ENCODE data around the gene AMBP.

The AMBP gene

DNA sequence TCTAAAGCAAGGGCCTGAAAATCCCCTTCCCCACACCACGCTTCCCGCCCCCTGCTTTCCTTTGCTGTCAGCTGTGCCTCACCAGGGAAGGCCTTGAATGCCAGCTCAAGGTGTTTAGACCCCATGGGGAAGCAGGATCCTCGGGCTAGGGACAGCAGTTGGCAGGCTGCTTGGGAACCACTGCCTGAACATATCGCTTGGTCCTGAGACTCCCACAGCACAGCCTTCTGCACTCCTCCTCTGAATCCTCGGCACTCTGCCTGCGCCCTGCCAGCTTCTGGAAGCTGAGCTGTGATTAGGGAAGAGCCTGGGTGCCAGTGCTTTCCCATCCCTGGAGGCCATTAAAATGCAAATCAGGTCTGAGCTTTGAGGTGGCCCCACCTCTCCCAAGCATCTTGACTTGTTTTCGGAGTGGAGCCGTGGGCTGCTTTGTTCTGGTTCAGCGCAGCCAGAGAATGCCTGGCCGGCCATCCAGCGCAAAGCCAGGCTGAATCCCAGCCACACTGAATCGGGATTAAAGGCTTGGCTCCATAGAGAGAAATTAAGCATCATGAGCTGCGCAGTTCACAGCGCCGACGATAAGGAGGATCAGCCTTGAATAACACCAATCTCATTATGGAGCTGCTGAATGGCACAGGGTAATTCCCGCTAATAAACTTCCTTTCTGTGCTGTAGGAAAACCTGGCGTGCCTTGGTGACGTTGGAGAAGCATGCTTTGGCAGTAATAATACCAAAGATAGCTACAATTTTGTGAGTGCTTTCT lies 40.0 kb downstream of the AMBP start:
- Histone ChIP-seq H3K4me3 (ENCODE audit: insufficient read depth in 1 of 2, low read depth in 1 of 2, low read length in 2 of 2) (no peak overlapping the region), H2BK12ac (ENCODE audit: low read length in 2 of 2) (no peak overlapping the region), H3K23ac (ENCODE audit: low read length in 2 of 2) (no peak overlapping the region), H2BK15ac (ENCODE audit: low read depth, poor library complexity, severe bottlenecking) (no peak overlapping the region), H2AK5ac (ENCODE audit: low read length, severe bottlenecking) (no peak overlapping the region), H4K91ac (ENCODE audit: low read length) (no peak overlapping the region), H2BK5ac (ENCODE audit: low read depth, low read length, poor library complexity, severe bottlenecking) (no peak overlapping the region), H3K9ac (ENCODE audit: low read length) (no peak overlapping the region), H2BK120ac (ENCODE audit: low read depth, low read length) (no peak overlapping the region), H2AFZ (ENCODE audit: low read depth, low read length) (no peak overlapping the region), H3K36me3 (ENCODE audit: control insufficient read depth in 1 of 2, insufficient read depth in 2 of 2, low read depth in 1 of 2, low read length in 2 of 2) (peaks cover 56 to 81% of the 10 kb centered on the region in 2 experiments), H3K27me3 (ENCODE audit: control insufficient read depth in 1 of 2, insufficient read depth in 1 of 2, low read length in 2 of 2) (no peaks in the 10 kb centered on the region), H3K14ac (ENCODE audit: low read length in 2 of 2) (no peak overlapping the region), H3K4ac (ENCODE audit: low read depth in 1 of 2, low read length in 2 of 2) (no peak overlapping the region), H3K4me1 (ENCODE audit: control insufficient read depth, insufficient read depth, low read depth, low read length) (peaks cover 13% of the 10 kb centered on the region), H4K8ac (ENCODE audit: low read length) (no peak overlapping the region), H3K18ac (ENCODE audit: low read depth in 1 of 2, low read length in 2 of 2) (no peak overlapping the region), H3K4me2 (ENCODE audit: low read length, poor library complexity, severe bottlenecking) (no peak overlapping the region), H3K79me1 (replicated peaks; ENCODE audit: low read length, poor library complexity, severe bottlenecking) (peaks cover 4% of the 10 kb centered on the region), H3K9me3 (ENCODE audit: control insufficient read depth, low read length) (peaks cover 10% of the 10 kb centered on the region), H3K27ac (ENCODE audit: low read length, poor library complexity, severe bottlenecking) (peak overlapping the region; percentile 4)
- WGBS, result 86% methylated on average over 19 of the region's 19 CpGs
- no peak for DNase-seq

DNA sequence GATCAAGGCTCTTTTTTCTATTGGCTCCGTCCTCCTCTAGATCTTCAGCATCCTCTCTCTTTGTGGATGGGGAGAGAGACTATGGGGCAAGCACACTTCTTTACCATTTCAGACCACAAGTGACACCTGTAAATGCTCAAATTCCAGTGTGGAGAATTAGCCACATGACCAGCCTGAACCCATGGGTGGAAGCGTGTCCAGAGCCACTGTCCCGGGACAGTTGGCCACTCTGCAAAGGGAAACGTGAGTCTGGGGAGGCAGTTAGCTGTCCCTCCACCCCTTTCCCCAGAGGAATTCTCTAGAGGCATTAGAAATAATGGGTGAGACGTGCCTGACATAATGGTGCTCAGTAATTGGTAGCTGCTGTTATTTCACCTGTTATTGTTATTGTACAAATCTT lies 40.9 kb downstream of the AMBP start:
- H3K18ac ChIP-seq (ENCODE audit: low read depth in 1 of 2, low read length in 2 of 2), result no peak overlapping the region
- H4K8ac ChIP-seq (ENCODE audit: low read length), result no peak overlapping the region
- 100% methylated on average over 2 of the region's 5 CpGs for WGBS
- H3K4me1 ChIP-seq (ENCODE audit: control insufficient read depth, insufficient read depth, low read depth, low read length), result peaks cover 13% of the 10 kb centered on the region
- no peak overlapping the region for H3K4ac ChIP-seq (ENCODE audit: low read depth in 1 of 2, low read length in 2 of 2)
- H3K9ac ChIP-seq (ENCODE audit: low read length), result no peak overlapping the region
- no peak overlapping the region for H2BK15ac ChIP-seq (ENCODE audit: low read depth, poor library complexity, severe bottlenecking)
- H2AK5ac ChIP-seq (ENCODE audit: low read length, severe bottlenecking), result no peak overlapping the region
- no peak overlapping the region for H2AFZ ChIP-seq (ENCODE audit: low read depth, low read length)
- H3K14ac ChIP-seq (ENCODE audit: low read length in 2 of 2), result no peak overlapping the region
- H2BK5ac ChIP-seq (ENCODE audit: low read depth, low read length, poor library complexity, severe bottlenecking), result no peak overlapping the region
- no peak overlapping the region for H3K4me2 ChIP-seq (ENCODE audit: low read length, poor library complexity, severe bottlenecking)
- no peak overlapping the region for H3K23ac ChIP-seq (ENCODE audit: low read length in 2 of 2)
- no peak overlapping the region for H3K4me3 ChIP-seq (ENCODE audit: insufficient read depth in 1 of 2, low read depth in 1 of 2, low read length in 2 of 2)
- DNase-seq, result no peak
- H3K79me1 ChIP-seq (replicated peaks; ENCODE audit: low read length, poor library complexity, severe bottlenecking), result peaks cover 3% of the 10 kb centered on the region
- no peak overlapping the region for H3K27ac ChIP-seq (ENCODE audit: low read length, poor library complexity, severe bottlenecking)
- no peak overlapping the region for H2BK12ac ChIP-seq (ENCODE audit: low read length in 2 of 2)
- no peak overlapping the region for H4K91ac ChIP-seq (ENCODE audit: low read length)
- H3K36me3 ChIP-seq (ENCODE audit: control insufficient read depth in 1 of 2, insufficient read depth in 2 of 2, low read depth in 1 of 2, low read length in 2 of 2), result peaks cover 64 to 81% of the 10 kb centered on the region in 2 experiments
- H3K27me3 ChIP-seq (ENCODE audit: control insufficient read depth in 1 of 2, insufficient read depth in 1 of 2, low read length in 2 of 2), result no peaks in the 10 kb centered on the region
- H3K9me3 ChIP-seq (ENCODE audit: control insufficient read depth, low read length), result peaks cover 10% of the 10 kb centered on the region
- no peak overlapping the region for H2BK120ac ChIP-seq (ENCODE audit: low read depth, low read length)

DNA sequence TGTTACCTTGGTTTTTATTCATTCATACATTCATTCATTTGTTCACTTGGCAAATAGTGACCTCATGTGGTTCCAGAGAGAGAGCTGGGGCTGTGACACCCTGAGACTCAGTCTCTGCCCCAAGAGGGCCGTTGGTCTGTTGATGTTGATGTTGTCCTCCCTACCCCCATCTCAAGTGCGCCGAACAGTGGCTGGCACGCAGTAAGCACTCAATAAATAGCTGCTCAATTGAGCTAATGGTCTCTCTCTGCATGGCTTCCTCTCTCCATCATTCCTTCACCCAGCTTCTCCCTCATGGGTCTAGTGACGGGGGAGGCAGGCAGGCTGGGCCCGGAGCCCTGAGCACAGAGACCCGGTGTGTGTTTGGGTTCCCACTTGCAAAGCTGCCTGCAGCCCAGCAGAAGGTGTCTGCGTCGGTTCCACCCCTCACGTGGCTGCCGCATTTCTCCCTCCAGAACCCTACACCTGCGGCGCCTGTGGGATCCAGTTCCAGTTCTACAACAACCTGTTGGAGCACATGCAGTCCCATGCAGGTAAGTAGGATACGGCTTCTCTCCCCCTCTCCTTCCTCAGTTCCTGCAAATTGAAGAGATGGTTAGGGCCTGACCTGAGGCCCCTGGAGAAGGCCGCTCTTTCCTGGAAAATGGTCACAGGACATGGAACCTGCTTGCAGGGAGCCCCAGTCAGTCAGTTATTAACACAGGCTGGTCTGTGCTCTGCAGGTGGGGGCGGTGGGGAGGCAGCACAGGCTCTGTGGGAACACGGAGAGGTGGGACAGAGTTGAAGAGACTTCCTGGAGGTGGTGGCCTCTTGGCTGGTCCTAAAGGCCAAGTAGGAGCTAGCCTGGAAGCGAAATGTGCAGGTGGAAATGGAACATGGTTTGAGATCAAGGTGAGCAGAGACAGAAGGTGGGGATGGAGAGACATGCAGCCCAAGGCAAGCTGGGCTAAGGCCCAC lies 42.0 kb downstream of the AMBP start:
- H3K79me1 ChIP-seq (replicated peaks; ENCODE audit: low read length, poor library complexity, severe bottlenecking), result peaks cover 2% of the 10 kb centered on the region
- H2BK5ac ChIP-seq (ENCODE audit: low read depth, low read length, poor library complexity, severe bottlenecking), result no peak overlapping the region
- H3K4me3 ChIP-seq (ENCODE audit: insufficient read depth in 1 of 2, low read depth in 1 of 2, low read length in 2 of 2), result no peak overlapping the region
- H2BK12ac ChIP-seq (ENCODE audit: low read length in 2 of 2), result no peak overlapping the region
- no peak overlapping the region for H2BK15ac ChIP-seq (ENCODE audit: low read depth, poor library complexity, severe bottlenecking)
- no peak overlapping the region for H2AFZ ChIP-seq (ENCODE audit: low read depth, low read length)
- H2BK120ac ChIP-seq (ENCODE audit: low read depth, low read length), result no peak overlapping the region
- DNase-seq, result no peak
- H3K9me3 ChIP-seq (ENCODE audit: control insufficient read depth, low read length), result peaks cover 10% of the 10 kb centered on the region
- H3K14ac ChIP-seq (ENCODE audit: low read length in 2 of 2), result no peak overlapping the region
- H3K4me2 ChIP-seq (ENCODE audit: low read length, poor library complexity, severe bottlenecking), result no peak overlapping the region
- peaks cover 74 to 81% of the 10 kb centered on the region in 2 experiments for H3K36me3 ChIP-seq (ENCODE audit: control insufficient read depth in 1 of 2, insufficient read depth in 2 of 2, low read depth in 1 of 2, low read length in 2 of 2)
- peaks cover 13% of the 10 kb centered on the region for H3K4me1 ChIP-seq (ENCODE audit: control insufficient read depth, insufficient read depth, low read depth, low read length)
- H4K91ac ChIP-seq (ENCODE audit: low read length), result no peak overlapping the region
- H3K18ac ChIP-seq (ENCODE audit: low read depth in 1 of 2, low read length in 2 of 2), result no peak overlapping the region
- H3K23ac ChIP-seq (ENCODE audit: low read length in 2 of 2), result no peak overlapping the region
- H3K9ac ChIP-seq (ENCODE audit: low read length), result no peak overlapping the region
- H4K8ac ChIP-seq (ENCODE audit: low read length), result no peak overlapping the region
- H3K27ac ChIP-seq (ENCODE audit: low read length, poor library complexity, severe bottlenecking), result no peak overlapping the region
- H3K4ac ChIP-seq (ENCODE audit: low read depth in 1 of 2, low read length in 2 of 2), result no peak overlapping the region
- 96% methylated on average over 18 of the region's 18 CpGs for WGBS
- no peak overlapping the region for H2AK5ac ChIP-seq (ENCODE audit: low read length, severe bottlenecking)
- H3K27me3 ChIP-seq (ENCODE audit: control insufficient read depth in 1 of 2, insufficient read depth in 1 of 2, low read length in 2 of 2), result no peaks in the 10 kb centered on the region

DNA sequence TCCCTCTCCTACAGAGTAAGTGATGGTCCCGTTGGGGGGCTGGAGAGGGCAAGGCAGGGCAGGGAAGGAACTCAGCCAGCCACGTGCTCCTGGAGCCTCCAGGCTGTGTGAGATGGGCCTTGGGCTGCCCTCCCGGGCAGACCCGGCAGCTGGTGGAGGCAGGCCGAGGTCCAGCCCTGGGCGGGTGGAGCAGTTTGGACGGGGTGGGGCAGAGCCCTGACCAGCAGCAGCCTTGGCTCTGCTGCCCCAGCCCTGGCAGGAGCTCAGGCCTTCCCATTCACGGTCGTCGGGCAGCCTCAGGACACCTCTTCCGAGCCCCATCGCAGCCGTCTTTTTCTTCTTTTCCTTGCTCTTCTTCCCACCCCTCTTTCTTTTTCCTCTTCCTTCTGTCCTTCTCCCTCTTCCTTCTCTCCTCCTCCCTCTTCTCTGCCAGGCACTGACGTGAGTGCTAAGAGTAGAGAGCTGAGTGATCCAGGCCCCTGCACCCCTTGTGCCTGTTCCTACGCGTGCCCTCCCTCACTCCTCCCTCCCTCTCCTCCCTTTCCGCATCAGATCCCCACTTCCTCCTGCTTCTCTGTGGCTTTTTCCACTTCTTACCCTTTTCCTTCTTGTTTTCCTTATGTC lies 42.8 kb downstream of the AMBP start:
- H3K27ac ChIP-seq (ENCODE audit: low read length, poor library complexity, severe bottlenecking), result no peak overlapping the region
- no peak overlapping the region for H3K4ac ChIP-seq (ENCODE audit: low read depth in 1 of 2, low read length in 2 of 2)
- 95% methylated on average over 17 of the region's 17 CpGs for WGBS
- H3K23ac ChIP-seq (ENCODE audit: low read length in 2 of 2), result no peak overlapping the region
- no peak overlapping the region for H3K18ac ChIP-seq (ENCODE audit: low read depth in 1 of 2, low read length in 2 of 2)
- no peak overlapping the region for H2AK5ac ChIP-seq (ENCODE audit: low read length, severe bottlenecking)
- no peak overlapping the region for H3K4me2 ChIP-seq (ENCODE audit: low read length, poor library complexity, severe bottlenecking)
- H3K27me3 ChIP-seq (ENCODE audit: control insufficient read depth in 1 of 2, insufficient read depth in 1 of 2, low read length in 2 of 2), result no peaks in the 10 kb centered on the region
- no peak for DNase-seq
- H3K14ac ChIP-seq (ENCODE audit: low read length in 2 of 2), result no peak overlapping the region
- H3K9me3 ChIP-seq (ENCODE audit: control insufficient read depth, low read length), result peaks cover 10% of the 10 kb centered on the region
- H4K91ac ChIP-seq (ENCODE audit: low read length), result no peak overlapping the region
- H3K4me3 ChIP-seq (ENCODE audit: insufficient read depth in 1 of 2, low read depth in 1 of 2, low read length in 2 of 2), result no peak overlapping the region
- no peak overlapping the region for H2AFZ ChIP-seq (ENCODE audit: low read depth, low read length)
- peaks cover 82 to 89% of the 10 kb centered on the region in 2 experiments for H3K36me3 ChIP-seq (ENCODE audit: control insufficient read depth in 1 of 2, insufficient read depth in 2 of 2, low read depth in 1 of 2, low read length in 2 of 2)
- H3K4me1 ChIP-seq (ENCODE audit: control insufficient read depth, insufficient read depth, low read depth, low read length), result peaks cover 13% of the 10 kb centered on the region
- no peak overlapping the region for H2BK5ac ChIP-seq (ENCODE audit: low read depth, low read length, poor library complexity, severe bottlenecking)
- no peak overlapping the region for H4K8ac ChIP-seq (ENCODE audit: low read length)
- no peak overlapping the region for H3K9ac ChIP-seq (ENCODE audit: low read length)
- H2BK12ac ChIP-seq (ENCODE audit: low read length in 2 of 2), result no peak overlapping the region
- no peak overlapping the region for H2BK120ac ChIP-seq (ENCODE audit: low read depth, low read length)
- peaks cover 5% of the 10 kb centered on the region for H3K79me1 ChIP-seq (replicated peaks; ENCODE audit: low read length, poor library complexity, severe bottlenecking)
- no peak overlapping the region for H2BK15ac ChIP-seq (ENCODE audit: low read depth, poor library complexity, severe bottlenecking)
